Ectodermal cell (in vitro differentiated cells): ENCODE measurements around the gene PSEN2.

ENCODE experiments used
- H3K27ac ChIP-seq: 2 replicates; pipeline ENCODE4 v1.7.0; 2013; ENCODE audit warnings: mild to moderate bottlenecking, low read depth, low read length; ENCODE audit not compliant: insufficient read depth, poor library complexity, severe bottlenecking
- H3K27me3 ChIP-seq: 2 replicates; pipeline ENCODE4 v1.7.0; 2013; ENCODE audit warnings: mild to moderate bottlenecking, low read length; ENCODE audit not compliant: insufficient read depth, control insufficient read depth, poor library complexity, severe bottlenecking
- H3K36me3 ChIP-seq: one replicate; pipeline ENCODE4 v1.7.0; 2013; ENCODE audit warnings: low read length; ENCODE audit not compliant: control insufficient read depth, insufficient read depth
- H3K4me1 ChIP-seq: one replicate; pipeline ENCODE4 v1.7.0; 2013; ENCODE audit warnings: low read length; ENCODE audit not compliant: control insufficient read depth, insufficient read depth
- H3K4me3 ChIP-seq: 2 replicates; pipeline ENCODE4 v1.7.0; 2013; ENCODE audit warnings: low read depth, low read length, control low read depth; ENCODE audit not compliant: insufficient read depth
- H3K9me3 ChIP-seq: 2 replicates; pipeline ENCODE4 v1.7.0; 2013; ENCODE audit warnings: mild to moderate bottlenecking, low read length, moderate library complexity; ENCODE audit not compliant: control insufficient read depth
- WGBS, 2 experiments: methylation state at CpG; one replicate each; pipeline ENCODE4 v1.1.7; 2013; ENCODE audit warnings: missing lambda C conversion rate in 2 of 2; 5-methylcytosine and 5-hydroxymethylcytosine counted together

PSEN2 gene

DNA sequence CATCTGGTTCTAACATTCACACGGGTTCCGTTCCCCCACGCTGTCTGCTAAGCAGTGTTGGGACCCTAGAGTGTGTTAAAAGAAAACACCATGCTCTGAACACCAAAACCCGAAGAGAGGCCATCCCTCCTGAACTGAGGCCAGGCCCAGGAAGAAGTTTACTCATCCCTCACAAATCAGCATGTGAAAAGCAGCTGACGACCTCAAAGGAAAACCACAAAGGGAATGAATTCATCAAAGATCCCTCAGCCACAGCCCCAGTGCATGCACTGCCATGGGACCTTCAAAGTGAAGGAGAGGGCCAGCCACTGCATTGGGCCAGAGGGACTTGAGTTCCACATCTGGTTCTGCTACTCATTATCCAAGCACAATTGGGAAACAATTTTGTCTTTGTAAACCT is 7.0 kb upstream of the PSEN2 start:
- Histone ChIP-seq H3K4me3 (no peak overlapping the region), H3K27ac (no peak overlapping the region), H3K4me1 (no peaks in the 10 kb centered on the region), H3K36me3 (no peaks in the 10 kb centered on the region), H3K27me3 (no peaks in the 10 kb centered on the region), H3K9me3 (no peaks in the 10 kb centered on the region)
- 54 to 55% methylated on average over 5 of the region's 5 CpGs for WGBS, 2 experiments

DNA sequence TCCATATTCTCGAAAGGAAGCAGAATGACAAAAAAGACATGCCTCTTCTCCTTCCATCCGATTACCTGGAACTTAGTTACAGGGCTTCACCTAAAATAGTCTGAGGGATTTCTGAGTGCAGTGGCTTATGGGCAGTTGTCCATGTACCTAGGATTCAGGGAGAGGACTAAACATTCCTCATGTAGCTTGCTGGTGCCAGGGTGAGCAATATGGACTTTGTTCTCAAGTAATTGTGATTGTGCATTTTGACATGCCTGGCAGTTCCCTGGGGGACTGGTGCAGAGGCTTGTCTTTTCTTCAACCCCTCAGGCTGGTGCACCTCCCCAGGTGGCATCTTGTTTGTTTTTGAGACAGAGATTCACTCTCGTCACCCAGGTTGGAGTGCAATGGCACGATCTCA is 6.1 kb upstream of the PSEN2 start:
- H3K27ac ChIP-seq = no peak overlapping the region
- 89 to 94% methylated on average over 4 of the region's 4 CpGs for WGBS, 2 experiments
- H3K9me3 ChIP-seq = no peaks in the 10 kb centered on the region

DNA sequence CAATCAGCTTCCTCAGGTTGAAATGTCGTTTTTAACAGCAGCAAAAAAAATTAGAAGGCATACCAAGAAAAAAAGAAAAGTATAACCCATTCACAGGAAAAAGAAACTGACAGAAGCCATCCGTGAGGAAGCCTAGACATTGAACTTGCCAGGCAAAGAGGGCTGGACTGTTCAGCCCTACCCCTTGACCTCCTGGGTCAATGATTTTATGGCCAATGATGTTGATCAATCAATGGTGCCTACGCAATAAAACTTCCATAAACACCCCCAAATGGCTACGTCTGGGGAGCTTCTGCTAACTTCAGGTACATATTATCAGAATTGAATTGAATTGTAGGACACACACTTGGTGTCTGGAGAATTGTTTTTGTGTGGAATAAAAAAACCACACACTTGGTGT is 4.8 kb upstream of the PSEN2 start:
- Histone ChIP-seq H3K4me1 (no peaks in the 10 kb centered on the region), H3K27me3 (peaks cover 10% of the 10 kb centered on the region), H3K9me3 (no peaks in the 10 kb centered on the region), H3K27ac (no peak overlapping the region), H3K4me3 (no peak overlapping the region), H3K36me3 (no peaks in the 10 kb centered on the region)
- WGBS, 2 experiments = 89 to 95% methylated on average over 2 to 4 of the region's 4 CpGs

More for the DNA sequence above, 6.1 kb upstream of the PSEN2 start:
- H3K4me3 ChIP-seq = no peak overlapping the region
- H3K27me3 ChIP-seq = peaks cover 1% of the 10 kb centered on the region
- no peaks in the 10 kb centered on the region for H3K36me3 ChIP-seq
- no peaks in the 10 kb centered on the region for H3K4me1 ChIP-seq

DNA sequence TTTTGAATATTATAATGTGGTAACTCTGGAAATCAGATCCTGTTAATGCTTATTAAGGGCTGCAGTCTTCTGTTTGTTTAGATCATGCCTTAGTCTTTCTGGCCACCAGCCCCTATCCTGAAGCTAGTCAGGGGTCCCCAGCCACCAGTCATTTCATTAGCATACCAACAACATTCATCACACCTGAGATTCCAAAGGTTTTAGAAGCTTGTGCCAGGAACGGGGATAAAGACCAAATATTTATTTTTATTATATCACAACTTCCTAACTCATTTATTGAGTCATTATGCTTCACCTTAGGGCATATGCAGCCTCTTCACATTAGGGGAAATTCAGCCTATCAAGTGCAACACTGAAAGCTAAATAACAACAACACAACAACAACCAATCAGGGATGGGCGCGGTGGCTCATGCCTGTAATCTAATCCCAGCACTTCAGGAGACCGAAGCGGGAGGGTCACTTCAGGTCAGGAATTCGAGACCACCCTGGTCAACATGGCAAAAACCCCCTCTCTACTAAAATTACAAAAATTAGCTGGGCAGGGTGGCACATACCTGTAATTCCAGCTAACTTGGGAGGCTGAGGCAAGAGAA is 2.9 kb upstream of the PSEN2 start:
- Histone ChIP-seq H3K4me3 (no peak overlapping the region), H3K4me1 (peaks cover 11% of the 10 kb centered on the region), H3K36me3 (no peaks in the 10 kb centered on the region), H3K27ac (no peak overlapping the region), H3K9me3 (no peaks in the 10 kb centered on the region), H3K27me3 (peaks cover 22% of the 10 kb centered on the region)
- WGBS, 2 experiments = 69 to 76% methylated on average over 6 of the region's 6 CpGs

DNA sequence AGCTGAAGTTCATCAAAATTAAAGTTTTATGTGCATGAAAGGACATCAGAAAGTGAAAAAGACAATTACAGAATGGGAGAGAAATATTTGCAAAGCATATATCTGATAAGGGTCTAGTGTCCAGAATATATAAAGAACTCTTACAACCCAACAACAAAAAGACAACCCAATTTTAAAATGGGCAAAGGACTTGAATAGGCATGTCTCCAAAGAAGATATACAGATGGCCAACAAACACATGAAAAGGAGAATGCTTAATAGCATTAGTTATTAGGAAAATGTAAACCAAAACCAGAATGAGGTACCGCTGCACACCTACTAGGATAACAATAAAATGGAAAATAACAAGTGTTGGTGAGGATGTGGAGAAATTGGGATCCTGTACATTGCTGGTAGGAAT is 1.7 kb upstream of the PSEN2 start:
- 100% methylated on average over 1 of the region's 1 CpG for WGBS, 2 experiments
- H3K36me3 ChIP-seq = no peaks in the 10 kb centered on the region
- H3K9me3 ChIP-seq = no peaks in the 10 kb centered on the region
- H3K4me3 ChIP-seq = no peak overlapping the region
- peaks cover 11% of the 10 kb centered on the region for H3K4me1 ChIP-seq
- H3K27me3 ChIP-seq = peaks cover 22% of the 10 kb centered on the region
- no peak overlapping the region for H3K27ac ChIP-seq

DNA sequence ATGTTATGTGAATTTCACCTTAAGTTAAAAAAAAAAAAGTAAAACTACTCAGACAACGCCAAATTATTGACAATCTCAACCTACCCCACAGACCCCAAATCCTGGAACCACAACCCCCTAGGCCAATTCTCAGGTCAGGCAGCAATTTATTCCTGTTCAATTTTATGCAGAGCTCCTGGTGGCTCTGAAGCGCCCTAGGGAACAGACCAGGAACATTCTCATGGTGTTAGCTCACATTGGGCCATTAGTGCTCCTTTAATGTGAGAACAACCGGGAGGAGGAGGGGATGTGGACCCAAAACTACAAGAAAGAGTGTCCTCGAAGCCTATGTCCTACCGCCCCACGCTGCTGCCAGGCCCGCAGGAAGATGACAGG is 403 bp upstream of the PSEN2 start:
- H3K27me3 ChIP-seq = peaks cover 22% of the 10 kb centered on the region
- 22 to 27% methylated on average over 7 of the region's 7 CpGs for WGBS, 2 experiments
- no peaks in the 10 kb centered on the region for H3K9me3 ChIP-seq
- no peaks in the 10 kb centered on the region for H3K36me3 ChIP-seq
- peak overlapping the region; percentile 43 for H3K4me3 ChIP-seq
- H3K27ac ChIP-seq = no peak overlapping the region
- peaks cover 22% of the 10 kb centered on the region for H3K4me1 ChIP-seq

DNA sequence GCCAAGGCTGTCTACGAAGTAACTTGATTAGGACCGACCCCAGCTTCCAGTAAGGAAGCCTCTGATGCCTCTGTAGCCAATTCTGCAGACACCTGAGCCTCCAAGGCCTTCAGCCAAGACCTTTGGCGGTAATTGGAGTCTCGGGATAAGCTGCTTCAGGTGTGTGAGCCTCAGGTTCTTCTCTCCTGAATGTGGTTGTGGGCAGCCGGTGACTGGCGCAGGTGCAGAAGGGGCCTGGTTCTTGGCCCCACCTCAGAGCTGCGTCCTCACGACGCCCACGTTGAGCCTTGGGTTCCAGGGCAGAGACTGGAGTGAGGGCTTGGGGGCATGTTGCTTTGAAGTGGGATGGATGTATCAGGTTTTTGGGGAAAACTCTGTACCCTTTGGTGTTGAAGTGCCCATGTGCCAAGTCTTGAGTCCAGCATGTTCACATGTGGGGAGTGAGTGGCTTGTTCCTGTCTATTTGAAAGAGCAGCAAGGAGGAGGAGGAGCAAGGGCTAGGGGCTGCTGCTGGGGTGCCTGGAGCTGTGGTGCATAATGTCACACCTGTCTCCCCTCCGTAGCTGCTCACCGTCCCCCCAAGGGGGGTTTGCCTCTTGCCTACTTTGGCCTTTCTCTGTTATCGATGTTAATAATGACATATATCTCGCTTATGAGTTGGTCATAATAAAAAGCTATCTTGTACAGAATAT is 1.4 kb downstream of the PSEN2 start:
- Histone ChIP-seq H3K4me1 (peaks cover 22% of the 10 kb centered on the region), H3K9me3 (no peaks in the 10 kb centered on the region), H3K27ac (no peak overlapping the region), H3K36me3 (no peaks in the 10 kb centered on the region), H3K4me3 (peak overlapping the region; percentile 43), H3K27me3 (peaks cover 22% of the 10 kb centered on the region)
- 90% methylated on average over 12 to 14 of the region's 14 CpGs for WGBS, 2 experiments

DNA sequence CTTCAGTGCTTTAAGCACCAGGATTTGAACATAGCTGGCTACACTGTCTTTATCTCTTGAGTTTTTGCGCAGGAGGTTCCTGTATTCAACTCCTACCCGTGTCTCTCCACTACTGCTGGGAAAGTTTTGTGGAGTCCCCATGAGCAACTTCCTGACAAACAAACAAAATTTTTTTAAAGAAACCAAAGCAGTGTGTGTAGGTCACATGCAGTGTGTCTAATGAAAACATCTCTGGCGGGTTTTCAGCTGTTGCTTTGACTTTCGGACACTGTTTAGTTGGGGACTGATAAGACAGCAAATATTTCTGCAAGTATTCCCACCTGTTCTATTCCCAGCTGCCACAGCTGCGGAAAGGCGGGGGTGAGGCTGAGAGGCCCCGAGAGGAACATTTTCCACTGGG is 2.0 kb downstream of the PSEN2 start:
- H3K27ac ChIP-seq = no peak overlapping the region
- WGBS, 2 experiments = 93 to 95% methylated on average over 7 of the region's 7 CpGs

DNA sequence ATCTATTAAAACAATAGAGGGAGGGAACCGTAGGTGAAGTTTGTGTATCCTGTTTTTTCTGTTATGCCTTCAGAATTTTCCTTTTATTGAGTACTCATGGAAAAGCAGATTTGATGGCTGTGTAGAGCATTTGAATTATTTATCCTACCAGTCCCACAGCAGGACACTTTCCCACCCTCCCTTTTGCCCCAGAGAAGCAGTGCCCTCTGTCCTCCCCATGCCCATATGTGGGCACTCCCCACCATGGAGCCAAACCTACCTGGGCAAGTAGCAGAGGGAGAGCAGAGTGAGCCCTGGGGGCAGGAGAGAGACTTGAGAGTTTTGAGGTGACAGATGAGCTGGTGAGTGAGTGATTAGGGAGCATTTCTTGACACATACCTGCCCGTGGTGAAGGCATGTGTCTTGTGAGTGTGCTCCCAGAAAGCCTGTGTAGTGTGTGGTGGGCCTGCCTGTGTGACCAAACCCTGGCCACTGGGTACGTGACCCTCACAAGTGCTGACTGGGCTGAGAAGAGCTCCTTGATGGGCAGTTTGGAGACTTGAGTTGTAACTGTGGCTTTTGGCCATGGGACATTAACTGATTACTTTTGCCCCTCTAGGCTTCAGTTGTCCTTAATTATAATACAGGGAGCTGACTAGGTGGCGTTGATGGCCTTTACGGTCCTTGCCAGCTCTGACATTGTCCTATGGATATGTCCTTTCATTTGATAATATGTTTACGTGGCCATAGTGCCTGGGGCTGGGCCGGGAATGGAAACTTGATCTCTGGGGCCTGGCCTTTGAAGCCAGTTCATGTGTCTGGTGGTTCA is 3.6 kb downstream of the PSEN2 start:
- 83 to 84% methylated on average over 7 of the region's 7 CpGs for WGBS, 2 experiments
- H3K36me3 ChIP-seq = no peaks in the 10 kb centered on the region
- no peak overlapping the region for H3K27ac ChIP-seq
- peaks cover 22% of the 10 kb centered on the region for H3K27me3 ChIP-seq
- H3K9me3 ChIP-seq = no peaks in the 10 kb centered on the region
- H3K4me1 ChIP-seq = peaks cover 22% of the 10 kb centered on the region
- no peak overlapping the region for H3K4me3 ChIP-seq

More for the DNA sequence above, 2.0 kb downstream of the PSEN2 start:
- peaks cover 22% of the 10 kb centered on the region for H3K27me3 ChIP-seq
- no peaks in the 10 kb centered on the region for H3K36me3 ChIP-seq
- no peaks in the 10 kb centered on the region for H3K9me3 ChIP-seq
- H3K4me1 ChIP-seq = peaks cover 22% of the 10 kb centered on the region
- no peak overlapping the region for H3K4me3 ChIP-seq
